ENCODE data around the gene SLC6A18. TPM values are rescaled to one million over a fixed set of nuclear protein-coding genes. Genes with fewer than 3 reads are reported as not detected.
A peak's percentile ranks its signal among the peaks of the same experiment; 100 is the strongest.

Gene SLC6A18
- total and polyA plus RNA-seq, 2 of the 13 experiments (the other 11 are each of a cell fraction or from before 2014, with no cell fraction given): not detected

GRCh38 chr5:1185629-1186350, 39.4 kb upstream of the SLC6A18 start (continued):
- TF ChIP-seq, protein P1, sequence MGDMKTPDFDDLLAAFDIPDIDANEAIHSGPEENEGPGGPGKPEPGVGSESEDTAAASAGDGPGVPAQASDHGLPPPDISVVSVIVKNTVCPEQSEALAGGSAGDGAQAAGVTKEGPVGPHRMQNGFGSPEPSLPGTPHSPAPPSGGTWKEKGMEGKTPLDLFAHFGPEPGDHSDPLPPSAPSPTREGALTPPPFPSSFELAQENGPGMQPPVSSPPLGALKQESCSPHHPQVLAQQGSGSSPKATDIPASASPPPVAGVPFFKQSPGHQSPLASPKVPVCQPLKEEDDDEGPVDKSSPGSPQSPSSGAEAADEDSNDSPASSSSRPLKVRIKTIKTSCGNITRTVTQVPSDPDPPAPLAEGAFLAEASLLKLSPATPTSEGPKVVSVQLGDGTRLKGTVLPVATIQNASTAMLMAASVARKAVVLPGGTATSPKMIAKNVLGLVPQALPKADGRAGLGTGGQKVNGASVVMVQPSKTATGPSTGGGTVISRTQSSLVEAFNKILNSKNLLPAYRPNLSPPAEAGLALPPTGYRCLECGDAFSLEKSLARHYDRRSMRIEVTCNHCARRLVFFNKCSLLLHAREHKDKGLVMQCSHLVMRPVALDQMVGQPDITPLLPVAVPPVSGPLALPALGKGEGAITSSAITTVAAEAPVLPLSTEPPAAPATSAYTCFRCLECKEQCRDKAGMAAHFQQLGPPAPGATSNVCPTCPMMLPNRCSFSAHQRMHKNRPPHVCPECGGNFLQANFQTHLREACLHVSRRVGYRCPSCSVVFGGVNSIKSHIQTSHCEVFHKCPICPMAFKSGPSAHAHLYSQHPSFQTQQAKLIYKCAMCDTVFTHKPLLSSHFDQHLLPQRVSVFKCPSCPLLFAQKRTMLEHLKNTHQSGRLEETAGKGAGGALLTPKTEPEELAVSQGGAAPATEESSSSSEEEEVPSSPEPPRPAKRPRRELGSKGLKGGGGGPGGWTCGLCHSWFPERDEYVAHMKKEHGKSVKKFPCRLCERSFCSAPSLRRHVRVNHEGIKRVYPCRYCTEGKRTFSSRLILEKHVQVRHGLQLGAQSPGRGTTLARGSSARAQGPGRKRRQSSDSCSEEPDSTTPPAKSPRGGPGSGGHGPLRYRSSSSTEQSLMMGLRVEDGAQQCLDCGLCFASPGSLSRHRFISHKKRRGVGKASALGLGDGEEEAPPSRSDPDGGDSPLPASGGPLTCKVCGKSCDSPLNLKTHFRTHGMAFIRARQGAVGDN (CRISPR knock-in tag; IDR thresholded peaks at IDR 0.05): peak; percentile 84
- TF ChIP-seq MTF1 (CRISPR knock-in tag; IDR thresholded peaks at IDR 0.05) (no peak), ZIK1 (CRISPR knock-in tag; IDR thresholded peaks at IDR 0.05; ENCODE audit: borderline replicate concordance, low read depth) (peak; percentile 22; the same call in 1 of the 2 replicates), NFKBIZ (CRISPR knock-in tag; IDR thresholded peaks at IDR 0.05) (no peak), ARID4A (CRISPR knock-in tag; IDR thresholded peaks at IDR 0.05; ENCODE audit: borderline replicate concordance) (peak; percentile 69; the same call in 1 of the 2 replicates), ZNF564 (CRISPR knock-in tag; IDR thresholded peaks at IDR 0.05) (0 out of 2 replicates have a peak, but pooled peaks have one; percentile 38), ZBED4 (CRISPR knock-in tag; IDR thresholded peaks at IDR 0.05; ENCODE audit: borderline replicate concordance) (no peak), NBN (conservative IDR thresholded peaks at IDR 0.05) (no peak), RFX1 (IDR thresholded peaks at IDR 0.05) (no peak), NR2F6 (IDR thresholded peaks at IDR 0.05) (peak; percentile 81), NR2F6 (CRISPR knock-in tag; IDR thresholded peaks at IDR 0.05) (peak; percentile 92), NR2F2 (IDR thresholded peaks at IDR 0.05; ENCODE audit: borderline replicate concordance, low read depth) (peak; percentile 79; the same call in 1 of the 2 replicates)
- TF ChIP-seq, protein P2, sequence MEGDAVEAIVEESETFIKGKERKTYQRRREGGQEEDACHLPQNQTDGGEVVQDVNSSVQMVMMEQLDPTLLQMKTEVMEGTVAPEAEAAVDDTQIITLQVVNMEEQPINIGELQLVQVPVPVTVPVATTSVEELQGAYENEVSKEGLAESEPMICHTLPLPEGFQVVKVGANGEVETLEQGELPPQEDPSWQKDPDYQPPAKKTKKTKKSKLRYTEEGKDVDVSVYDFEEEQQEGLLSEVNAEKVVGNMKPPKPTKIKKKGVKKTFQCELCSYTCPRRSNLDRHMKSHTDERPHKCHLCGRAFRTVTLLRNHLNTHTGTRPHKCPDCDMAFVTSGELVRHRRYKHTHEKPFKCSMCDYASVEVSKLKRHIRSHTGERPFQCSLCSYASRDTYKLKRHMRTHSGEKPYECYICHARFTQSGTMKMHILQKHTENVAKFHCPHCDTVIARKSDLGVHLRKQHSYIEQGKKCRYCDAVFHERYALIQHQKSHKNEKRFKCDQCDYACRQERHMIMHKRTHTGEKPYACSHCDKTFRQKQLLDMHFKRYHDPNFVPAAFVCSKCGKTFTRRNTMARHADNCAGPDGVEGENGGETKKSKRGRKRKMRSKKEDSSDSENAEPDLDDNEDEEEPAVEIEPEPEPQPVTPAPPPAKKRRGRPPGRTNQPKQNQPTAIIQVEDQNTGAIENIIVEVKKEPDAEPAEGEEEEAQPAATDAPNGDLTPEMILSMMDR (CRISPR knock-in tag; IDR thresholded peaks at IDR 0.05): 0 out of 2 replicates have a peak, but pooled peaks have one; percentile 11
- TF ChIP-seq, protein P3, sequence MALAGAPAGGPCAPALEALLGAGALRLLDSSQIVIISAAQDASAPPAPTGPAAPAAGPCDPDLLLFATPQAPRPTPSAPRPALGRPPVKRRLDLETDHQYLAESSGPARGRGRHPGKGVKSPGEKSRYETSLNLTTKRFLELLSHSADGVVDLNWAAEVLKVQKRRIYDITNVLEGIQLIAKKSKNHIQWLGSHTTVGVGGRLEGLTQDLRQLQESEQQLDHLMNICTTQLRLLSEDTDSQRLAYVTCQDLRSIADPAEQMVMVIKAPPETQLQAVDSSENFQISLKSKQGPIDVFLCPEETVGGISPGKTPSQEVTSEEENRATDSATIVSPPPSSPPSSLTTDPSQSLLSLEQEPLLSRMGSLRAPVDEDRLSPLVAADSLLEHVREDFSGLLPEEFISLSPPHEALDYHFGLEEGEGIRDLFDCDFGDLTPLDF (CRISPR knock-in tag; IDR thresholded peaks at IDR 0.05): no peak

Measured in HepG2 (cell line).